NCI-H1092 treated with DMSO at 0.1 percent for 48 hours (cell line): ENCODE data around the gene ATF7.
"Not testable (repeated sequence)": the region's sequence is repeated elsewhere in the genome, so short reads cannot be mapped to it uniquely, and the experiment has no call there.

ENCODE experiments used
- DNase-seq: peaks from one replicate; lab custom pipeline; 2025; lab: John Stamatoyannopoulos, UW

ATF7 gene

GRCh38 chr12:53626702-53627169, 554 bp upstream of the ATF7 start:
- no peak for DNase-seq

GRCh38 chr12:53625373-53625945, 723 bp downstream of the ATF7 start:
- no peak for DNase-seq

- no peak for DNase-seq
Observed at GRCh38 chr12:53624956-53625355, 1.2 kb downstream of the ATF7 start.

GRCh38 chr12:53624458-53624857, 1.7 kb downstream of the ATF7 start:
- no peak for DNase-seq

- DNase-seq = no peak
Observed at GRCh38 chr12:53623548-53624385, 2.4 kb downstream of the ATF7 start.

GRCh38 chr12:53622724-53623123, 3.5 kb downstream of the ATF7 start:
- no peak for DNase-seq

- no peak for DNase-seq
Observed at GRCh38 chr12:53618275-53618674, 7.9 kb downstream of the ATF7 start.

- no peak for DNase-seq
Observed at GRCh38 chr12:53617700-53618099, 8.5 kb downstream of the ATF7 start.

- DNase-seq = no peak
Observed at GRCh38 chr12:53616950-53617349, 9.2 kb downstream of the ATF7 start.

- DNase-seq = no peak
Observed at GRCh38 chr12:53613821-53614220, 12.4 kb downstream of the ATF7 start.

- no peak for DNase-seq
Observed at GRCh38 chr12:53612978-53613377, 13.2 kb downstream of the ATF7 start.

GRCh38 chr12:53611304-53611703, 14.9 kb downstream of the ATF7 start:
- DNase-seq = no peak

GRCh38 chr12:53606688-53607087, 19.5 kb downstream of the ATF7 start:
- not testable (repeated sequence) for DNase-seq

GRCh38 chr12:53604581-53604980, 21.6 kb downstream of the ATF7 start:
- no peak for DNase-seq

- DNase-seq = no peak
Observed at GRCh38 chr12:53603804-53604203, 22.4 kb downstream of the ATF7 start.

- DNase-seq = no peak
Observed at GRCh38 chr12:53603196-53603595, 23.0 kb downstream of the ATF7 start.

- no peak for DNase-seq
Observed at GRCh38 chr12:53602176-53602864, 23.9 kb downstream of the ATF7 start.

GRCh38 chr12:53601296-53601847, 24.8 kb downstream of the ATF7 start:
- peak; percentile 63 for DNase-seq

- no peak for DNase-seq
Observed at GRCh38 chr12:53600490-53601295, 25.5 kb downstream of the ATF7 start.

- no peak for DNase-seq
Observed at GRCh38 chr12:53599579-53599978, 26.6 kb downstream of the ATF7 start.

GRCh38 chr12:53598971-53599370, 27.2 kb downstream of the ATF7 start:
- not testable (repeated sequence) for DNase-seq

GRCh38 chr12:53596920-53597363, 29.2 kb downstream of the ATF7 start:
- peak; percentile 16 for DNase-seq
